GM08714 (cell line): Measurements from ENCODE around the gene NFE2L3.
"Not testable (repeated sequence)": the region's sequence is repeated elsewhere in the genome, so short reads cannot be mapped to it uniquely, and the experiment has no call there.

Source experiments
- H3K4me3 ChIP-seq: fragments of 200-500 bp; sonication (Bioruptor generic); 2 replicates; pipeline ENCODE4 v1.5.1; 2014; ENCODE audit warnings: mild to moderate bottlenecking, low read length, inconsistent platforms
- ZNF274 ChIP-seq: IDR thresholded peaks from 2 replicates; pipeline ENCODE4 v1.6.1; 2012; ENCODE audit warnings: mild to moderate bottlenecking, low read depth, low read length

The NFE2L3 gene

DNA sequence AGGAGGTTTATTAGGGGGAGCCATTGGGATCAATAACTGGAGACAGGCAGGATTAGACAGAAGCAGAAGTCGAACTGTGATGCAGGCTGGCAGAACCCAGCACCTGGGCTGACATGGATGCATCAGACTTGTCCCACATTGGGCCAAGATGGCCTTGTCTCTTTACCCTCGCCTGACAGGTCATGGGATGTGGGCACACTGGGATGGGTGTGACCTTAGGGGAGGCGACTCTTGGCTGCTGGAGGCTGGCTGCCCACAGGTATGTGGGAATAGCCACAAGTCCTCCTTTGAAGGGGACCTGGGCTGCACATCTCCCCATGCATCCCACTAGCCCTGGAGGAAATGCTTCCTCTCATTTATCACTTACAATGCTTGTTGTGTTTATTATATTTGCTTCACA lies 17.3 kb downstream of the NFE2L3 start:
- H3K4me3 ChIP-seq, result no peak overlapping the region
- TF ChIP-seq ZNF274, result no peak

DNA sequence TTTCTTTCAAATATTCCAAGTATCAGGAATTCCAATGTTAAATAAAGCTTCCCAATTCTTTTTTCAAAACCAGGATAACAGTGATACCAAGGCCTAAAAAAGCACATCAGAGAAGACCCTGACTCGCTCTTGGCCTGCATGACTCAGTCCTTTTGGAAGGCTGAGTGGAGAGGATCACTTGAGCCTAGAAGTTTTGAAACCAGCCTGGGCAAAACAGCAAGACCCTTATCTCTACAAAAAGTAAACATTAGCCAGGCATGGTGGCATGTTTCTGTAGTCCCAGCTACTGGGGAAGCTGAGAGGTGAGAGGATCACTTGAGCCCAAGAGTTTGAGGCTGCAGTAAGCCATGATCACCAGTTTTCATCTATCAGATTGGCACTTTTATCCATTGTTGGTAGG lies 18.7 kb downstream of the NFE2L3 start:
- TF ChIP-seq ZNF274, result no peak
- H3K4me3 ChIP-seq, result no peak overlapping the region

DNA sequence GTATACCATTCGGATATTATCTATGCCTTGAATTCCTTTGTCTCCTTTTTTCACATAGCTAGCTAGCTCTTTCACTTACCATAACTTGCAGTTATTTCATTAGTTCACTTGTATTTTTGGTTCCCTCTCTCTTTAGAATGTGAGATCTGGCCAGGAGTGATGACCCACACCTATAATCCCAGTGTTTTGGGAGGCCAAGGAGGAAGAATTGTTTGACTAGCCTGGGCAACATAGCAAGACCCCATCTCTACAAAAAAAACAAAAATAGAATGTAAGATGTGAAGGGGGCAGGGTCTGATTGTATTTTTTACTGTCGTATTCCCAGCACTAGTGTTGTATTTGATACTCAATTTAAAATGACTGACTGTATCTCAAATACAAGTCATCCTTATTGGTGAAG lies 19.6 kb downstream of the NFE2L3 start:
- H3K4me3 ChIP-seq, result no peak overlapping the region
- TF ChIP-seq ZNF274, result no peak

DNA sequence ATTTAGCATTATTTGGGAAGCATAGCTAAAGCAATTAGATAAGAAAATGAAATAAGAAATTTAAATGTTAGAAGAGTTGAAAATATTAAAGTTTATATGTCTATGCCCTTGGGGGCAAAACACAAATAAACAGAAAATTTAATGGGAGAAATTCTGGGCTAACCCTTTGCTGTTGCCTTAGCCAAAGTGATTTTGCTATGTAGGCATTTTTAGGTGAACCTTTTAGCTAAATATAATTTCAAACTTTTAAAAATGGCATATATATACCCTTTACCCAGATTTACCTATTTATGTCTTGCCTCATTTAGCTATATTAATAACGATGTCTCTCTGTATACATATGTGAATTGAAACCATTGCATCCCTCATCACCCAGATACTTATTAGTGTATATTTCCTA lies 20.1 kb downstream of the NFE2L3 start:
- no peak overlapping the region for H3K4me3 ChIP-seq
- TF ChIP-seq ZNF274, result no peak

DNA sequence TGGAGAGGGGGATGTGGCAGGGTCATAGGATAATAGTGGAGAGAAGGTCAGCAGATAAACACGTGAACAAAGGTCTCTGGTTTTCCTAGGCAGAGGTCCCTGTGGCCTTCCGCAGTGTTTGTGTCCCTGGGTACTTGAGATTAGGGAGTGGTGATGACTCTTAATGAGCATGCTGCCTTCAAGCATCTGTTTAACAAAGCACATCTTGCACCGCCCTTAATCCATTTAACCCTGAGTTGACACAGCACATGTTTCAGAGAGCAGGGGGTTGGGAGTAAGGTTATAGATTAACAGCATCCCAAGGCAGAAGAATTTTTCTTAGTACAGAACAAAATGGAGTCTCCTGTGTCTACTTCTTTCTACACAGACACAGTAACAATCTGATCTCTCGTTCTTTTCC lies 23.9 kb downstream of the NFE2L3 start:
- H3K4me3 ChIP-seq, result not testable (repeated sequence)

DNA sequence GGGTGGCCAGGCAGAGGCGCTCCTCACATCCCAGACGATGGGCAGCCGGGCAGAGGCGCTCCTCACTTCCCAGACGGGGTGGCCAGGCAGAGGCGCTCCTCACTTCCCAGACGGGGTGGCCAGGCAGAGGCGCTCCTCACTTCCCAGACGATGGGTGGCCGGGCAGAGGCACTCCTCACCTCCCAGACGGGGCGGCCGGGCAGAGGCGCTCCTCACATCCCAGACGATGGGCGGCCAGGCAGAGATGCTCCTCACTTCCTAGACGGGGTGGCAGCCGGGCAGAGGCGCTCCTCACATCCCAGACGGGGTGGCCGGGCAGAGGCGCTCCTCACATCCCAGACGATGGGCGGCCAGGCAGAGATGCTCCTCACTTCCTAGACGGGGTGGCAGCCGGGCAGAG lies 24.7 kb downstream of the NFE2L3 start:
- not testable (repeated sequence) for H3K4me3 ChIP-seq

DNA sequence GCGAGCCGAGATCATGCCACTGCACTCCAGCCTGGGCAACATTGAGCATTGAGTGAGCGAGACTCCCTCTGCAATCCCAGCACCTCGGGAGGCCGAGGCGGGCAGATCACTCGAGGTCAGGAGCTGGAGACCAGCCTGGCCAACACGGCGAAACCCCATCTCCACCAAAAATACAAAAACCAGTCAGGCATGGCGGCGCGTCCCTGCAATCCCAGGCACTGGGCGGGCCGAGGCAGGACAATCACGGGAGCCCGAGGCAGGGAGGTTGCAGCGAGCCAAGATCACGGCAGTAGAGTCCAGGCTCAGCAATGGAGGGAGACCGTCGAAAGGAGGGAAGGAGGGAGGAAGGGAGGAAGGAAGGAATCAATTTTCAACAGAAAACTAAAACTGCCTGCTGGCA lies 25.3 kb downstream of the NFE2L3 start:
- H3K4me3 ChIP-seq, result not testable (repeated sequence)

DNA sequence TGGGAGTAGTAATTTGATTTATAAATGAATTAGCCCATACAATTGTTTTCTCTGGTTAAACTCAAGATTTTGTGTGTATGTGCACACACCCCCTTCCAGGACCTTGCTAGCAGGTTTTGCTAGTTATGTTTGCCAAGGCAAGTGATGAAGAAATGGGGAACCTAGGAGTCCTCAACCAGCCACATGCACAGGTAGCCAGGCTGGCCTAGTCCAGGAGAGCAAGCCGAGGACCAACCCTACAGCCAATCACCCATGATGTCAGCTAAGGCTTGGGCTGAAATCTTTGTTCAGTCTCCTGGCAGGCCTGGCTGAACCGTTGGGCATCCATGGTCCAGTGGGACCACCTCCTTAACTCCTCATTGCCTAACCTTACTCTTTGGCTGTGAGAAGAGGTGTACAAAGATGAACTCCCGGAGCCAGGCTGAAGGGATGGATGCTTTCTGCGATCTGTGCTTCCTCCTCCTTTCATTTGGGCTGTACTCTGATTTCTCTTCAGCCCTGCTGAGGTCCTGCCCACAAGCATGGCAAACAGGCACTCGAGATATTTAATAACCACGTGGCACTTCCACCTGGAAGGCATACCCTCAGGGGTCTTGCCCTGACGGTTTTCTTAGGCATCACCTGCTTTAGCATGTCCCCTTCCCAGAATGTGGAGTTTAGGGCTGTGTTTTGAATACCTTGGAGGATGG lies 26.4 kb downstream of the NFE2L3 start:
- no peak overlapping the region for H3K4me3 ChIP-seq
- TF ChIP-seq ZNF274, result no peak

DNA sequence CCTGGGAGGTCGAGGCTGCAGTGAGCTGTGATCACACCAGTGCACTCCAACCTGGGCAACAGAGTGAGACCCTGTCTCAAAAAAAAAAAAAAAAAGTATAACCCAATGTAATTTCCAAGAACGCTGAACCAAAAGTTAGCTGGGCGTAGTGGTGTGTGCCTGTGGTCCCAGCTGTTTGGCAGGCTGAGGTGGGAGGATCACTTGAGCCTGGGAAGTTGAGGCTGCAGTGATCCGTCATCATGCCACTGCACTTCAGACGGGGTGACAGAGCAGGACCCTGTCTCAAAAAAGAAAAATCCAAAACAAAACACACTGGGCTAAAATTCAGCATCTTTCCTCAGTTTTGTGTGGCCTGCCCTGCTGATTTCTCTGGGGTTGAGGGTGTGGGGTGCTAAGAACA lies 27.4 kb downstream of the NFE2L3 start:
- TF ChIP-seq ZNF274, result no peak
- no peak overlapping the region for H3K4me3 ChIP-seq

DNA sequence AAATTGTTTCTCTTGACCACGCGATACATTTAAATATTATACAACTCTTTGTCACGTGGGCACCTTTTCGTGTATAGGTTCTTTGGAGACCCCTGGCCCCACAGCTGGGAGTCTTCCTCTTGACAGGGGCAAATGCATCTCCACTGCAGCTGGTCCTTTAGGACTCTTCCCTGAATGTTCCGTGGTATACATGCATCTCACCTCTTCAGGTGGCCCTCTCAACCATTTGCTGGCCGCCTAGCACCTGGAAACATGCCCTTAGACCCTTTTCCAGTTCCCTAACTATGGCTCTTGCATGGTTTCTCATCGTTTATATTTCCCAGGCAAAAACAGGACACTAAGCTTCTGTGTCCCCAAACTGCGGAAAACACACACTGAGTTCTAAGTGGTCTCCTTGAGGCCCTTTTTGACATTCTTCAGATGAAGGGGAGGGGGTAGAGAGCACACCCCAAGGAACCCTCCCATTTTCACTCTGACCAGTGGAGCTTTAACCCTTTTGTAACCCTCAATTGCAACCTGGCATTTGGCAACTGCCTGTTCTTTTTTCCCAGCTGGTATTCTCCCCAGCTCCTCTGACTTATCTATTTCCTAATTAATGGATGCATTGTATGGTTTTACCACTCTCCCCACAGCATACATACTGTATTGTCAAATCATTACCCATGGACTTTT lies 28.0 kb downstream of the NFE2L3 start:
- TF ChIP-seq ZNF274, result no peak
- H3K4me3 ChIP-seq, result no peak overlapping the region

DNA sequence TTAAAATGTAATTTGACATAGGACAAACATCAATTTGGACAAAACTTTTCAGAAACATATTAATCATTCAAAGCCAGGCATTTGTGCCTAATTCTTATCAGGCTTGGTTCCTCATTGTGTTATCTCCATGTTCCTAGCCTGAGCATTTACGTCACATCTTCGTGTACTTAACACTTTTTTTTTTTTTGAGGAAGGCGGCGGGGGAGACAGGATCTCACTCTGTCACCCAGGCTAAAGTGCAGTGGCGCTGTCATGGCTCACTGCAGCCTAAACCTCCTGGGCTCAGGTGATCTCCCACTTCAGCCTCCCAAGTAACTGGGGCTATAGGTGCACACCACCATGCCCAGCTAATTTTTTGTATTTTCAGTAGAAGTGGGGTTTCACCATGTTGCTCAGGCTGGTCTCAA lies 28.8 kb downstream of the NFE2L3 start:
- no peak overlapping the region for H3K4me3 ChIP-seq
- TF ChIP-seq ZNF274, result no peak

DNA sequence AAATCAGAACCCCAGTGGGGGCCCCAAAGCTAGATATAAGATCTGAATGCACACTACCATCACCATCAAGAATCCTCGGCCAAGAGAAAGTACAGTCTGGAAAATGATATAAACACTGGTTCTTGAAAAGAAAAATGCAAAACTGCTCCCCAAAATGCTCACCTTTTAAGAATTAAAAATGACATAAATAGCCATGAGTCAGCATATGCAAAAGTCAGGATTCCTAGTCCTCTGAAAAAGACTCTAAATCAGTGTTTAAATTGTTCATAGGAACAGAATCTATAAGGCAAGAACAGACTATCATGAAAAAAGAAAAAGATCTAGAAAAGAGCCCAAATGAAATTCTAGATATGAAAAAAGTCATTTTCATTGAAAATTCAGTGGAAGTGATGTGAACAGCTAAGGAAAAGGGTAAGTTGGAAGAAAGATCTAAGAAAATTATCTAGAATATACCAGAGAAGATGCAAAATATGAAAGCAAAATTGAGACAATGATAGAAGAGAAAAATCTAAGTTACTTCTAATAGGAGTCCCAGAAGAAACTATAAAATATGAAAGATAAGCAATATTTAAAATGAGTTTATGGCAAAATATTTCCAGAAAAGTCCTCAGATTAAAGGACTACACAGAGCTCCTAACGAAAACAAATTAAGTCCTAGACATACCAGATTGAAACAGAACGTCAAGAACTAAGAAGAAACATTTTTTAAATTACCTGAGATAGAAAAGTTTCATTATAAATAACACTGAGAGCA lies 29.7 kb downstream of the NFE2L3 start:
- TF ChIP-seq ZNF274, result no peak
- H3K4me3 ChIP-seq, result no peak overlapping the region

DNA sequence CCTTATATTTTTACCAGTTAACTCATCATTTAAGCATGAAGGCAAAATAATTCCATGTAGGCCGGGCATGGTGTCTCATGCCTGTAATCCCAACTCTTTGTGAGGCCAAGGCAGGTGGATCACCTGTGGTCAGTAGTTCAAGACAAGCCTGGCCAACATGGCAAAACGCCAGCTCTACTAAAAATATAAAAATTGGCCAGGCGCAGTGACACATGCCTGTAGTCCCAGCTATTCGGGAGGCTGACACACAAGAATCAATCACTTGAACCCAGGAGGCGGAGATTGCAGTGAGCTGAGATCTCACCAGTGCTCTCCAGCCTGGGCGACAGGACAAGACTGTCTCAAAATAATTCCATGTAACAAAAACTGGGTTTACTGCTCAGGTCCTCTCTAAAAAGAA lies 30.3 kb downstream of the NFE2L3 start:
- no peak overlapping the region for H3K4me3 ChIP-seq

DNA sequence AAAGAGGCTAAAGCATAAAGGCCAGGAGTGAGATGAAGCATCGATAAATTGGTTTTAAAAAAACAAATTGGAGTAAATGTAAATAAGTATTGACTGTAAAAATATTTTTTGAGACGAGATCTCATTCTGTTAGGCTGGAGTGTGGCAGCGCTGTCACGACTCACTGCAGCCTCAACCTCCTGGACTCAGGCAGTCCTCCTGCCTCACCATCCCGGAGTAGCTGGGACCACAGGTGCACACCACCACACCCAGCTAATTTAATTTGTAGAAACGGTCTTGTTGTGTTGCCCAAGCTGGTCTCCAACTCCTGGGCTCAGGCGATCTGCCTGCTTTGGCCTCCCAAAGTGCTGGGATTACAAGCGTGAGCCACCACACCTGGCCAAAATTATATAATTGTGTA lies 30.7 kb downstream of the NFE2L3 start:
- no peak for TF ChIP-seq ZNF274
- H3K4me3 ChIP-seq, result no peak overlapping the region

More for the DNA sequence above, 30.3 kb downstream of the NFE2L3 start:
- TF ChIP-seq ZNF274, result no peak

DNA sequence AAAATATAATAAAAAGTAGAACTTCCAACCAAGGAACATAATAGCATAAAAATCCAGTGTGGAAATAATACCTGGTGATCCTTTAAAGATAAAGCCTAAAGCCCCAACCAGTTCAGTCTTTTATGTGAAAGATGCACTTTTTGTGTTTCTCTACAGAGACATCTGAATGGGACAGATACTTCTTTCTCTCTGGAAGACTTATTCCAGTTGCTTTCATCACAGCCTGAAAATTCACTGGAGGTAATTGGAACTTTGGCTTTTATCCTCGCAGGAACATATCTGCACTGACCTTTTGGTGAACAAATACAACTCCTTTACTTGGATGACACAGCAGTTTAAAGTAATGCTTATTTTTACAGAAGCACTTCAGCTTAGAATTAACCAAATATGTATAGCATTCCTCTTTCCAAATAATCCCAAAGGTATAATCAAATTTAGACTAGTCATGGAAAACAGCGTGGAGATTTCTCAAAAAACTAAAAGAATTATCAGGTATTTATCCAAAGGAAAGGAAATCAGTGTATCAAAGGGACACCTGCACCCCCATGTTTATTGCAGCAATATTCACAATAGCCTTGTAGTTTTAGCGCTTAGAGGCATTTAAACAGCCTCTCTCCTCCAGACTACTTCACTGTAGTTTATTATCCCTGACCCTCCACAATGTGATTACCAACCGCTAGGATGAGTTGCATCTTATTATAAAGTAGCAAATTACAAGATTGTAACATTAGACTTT lies 31.7 kb downstream of the NFE2L3 start:
- no peak for TF ChIP-seq ZNF274
- H3K4me3 ChIP-seq, result no peak overlapping the region

DNA sequence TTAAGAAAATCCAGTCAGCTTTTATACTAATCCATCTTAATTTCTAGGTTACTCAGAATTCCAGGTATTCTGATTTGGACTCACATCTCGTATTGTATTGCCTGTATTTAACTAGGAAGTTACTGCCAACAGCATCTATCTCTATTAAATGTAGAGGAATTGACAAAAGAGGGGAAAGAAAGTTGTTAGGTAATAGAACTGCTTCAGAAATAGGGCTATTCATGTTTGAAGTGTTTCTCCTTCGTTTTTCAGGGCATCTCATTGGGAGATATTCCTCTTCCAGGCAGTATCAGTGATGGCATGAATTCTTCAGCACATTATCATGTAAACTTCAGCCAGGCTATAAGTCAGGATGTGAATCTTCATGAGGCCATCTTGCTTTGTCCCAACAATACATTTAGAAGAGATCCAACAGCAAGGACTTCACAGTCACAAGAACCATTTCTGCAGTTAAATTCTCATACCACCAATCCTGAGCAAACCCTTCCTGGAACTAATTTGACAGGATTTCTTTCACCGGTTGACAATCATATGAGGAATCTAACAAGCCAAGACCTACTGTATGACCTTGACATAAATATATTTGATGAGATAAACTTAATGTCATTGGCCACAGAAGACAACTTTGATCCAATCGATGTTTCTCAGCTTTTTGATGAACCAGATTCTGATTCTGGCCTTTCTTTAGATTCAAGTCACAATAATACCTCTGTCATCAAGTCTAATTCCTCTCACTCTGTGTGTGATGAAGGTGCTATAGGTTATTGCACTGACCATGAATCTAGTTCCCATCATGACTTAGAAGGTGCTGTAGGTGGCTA lies 32.5 kb downstream of the NFE2L3 start:
- H3K4me3 ChIP-seq, result not testable (repeated sequence)
